HG02885 (cell line): Measurements from ENCODE around the gene NT5C.

Source experiments
- ATAC-seq: cut with Tn5 transposase; IDR thresholded peaks from one replicate; pipeline ENCODE4 v1.9.1; 2021; ENCODE audit warnings: mild to moderate bottlenecking; ENCODE audit not compliant: unreplicated experiment, poor library complexity

The NT5C gene

GRCh38 chr17:75097865-75098264 is 33.7 kb downstream of the NT5C start:
- ATAC-seq: no peak

GRCh38 chr17:75096082-75096625 is 35.4 kb downstream of the NT5C start:
- ATAC-seq: no peak

- ATAC-seq: no peak
These were observed 36.6 kb downstream of the NT5C start for GRCh38 chr17:75094871-75095399.

- ATAC-seq: no peak
These were observed 37.9 kb downstream of the NT5C start for GRCh38 chr17:75093548-75094158.

GRCh38 chr17:75091855-75092327 is 39.7 kb downstream of the NT5C start:
- ATAC-seq: no peak

- ATAC-seq: no peak
These were observed 40.4 kb downstream of the NT5C start for GRCh38 chr17:75090871-75091854.

- ATAC-seq: no peak
These were observed 42.8 kb downstream of the NT5C start for GRCh38 chr17:75088465-75089417.

- peak; percentile 51 for ATAC-seq
These were observed 43.7 kb downstream of the NT5C start, which contains the start of gene SLC16A5 for GRCh38 chr17:75087558-75088453. Gene SLC16A5 (plus strand): TSS chr17:75087954. CDS start chr17:75093637, 5,683 bp downstream.

GRCh38 chr17:75087182-75087557 is 44.4 kb downstream of the NT5C start:
- ATAC-seq: no peak

GRCh38 chr17:75086496-75087181 is 44.9 kb downstream of the NT5C start:
- no peak for ATAC-seq

GRCh38 chr17:75084039-75084660 is 47.4 kb downstream of the NT5C start:
- ATAC-seq: no peak

GRCh38 chr17:75082683-75083082 is 48.9 kb downstream of the NT5C start:
- ATAC-seq: no peak

GRCh38 chr17:75081611-75082540 is 49.7 kb downstream of the NT5C start:
- no peak for ATAC-seq
